Measurements from ENCODE around the gene PODXL. TPM values are rescaled to one million over a fixed set of nuclear protein-coding genes. Genes with fewer than 3 reads are reported as not detected.

Gene PODXL
- 209 TPM for polyA plus RNA-seq (2013, experiment 1 of 2)
- polyA plus RNA-seq (2013, experiment 2 of 2), result 222 TPM

DNA sequence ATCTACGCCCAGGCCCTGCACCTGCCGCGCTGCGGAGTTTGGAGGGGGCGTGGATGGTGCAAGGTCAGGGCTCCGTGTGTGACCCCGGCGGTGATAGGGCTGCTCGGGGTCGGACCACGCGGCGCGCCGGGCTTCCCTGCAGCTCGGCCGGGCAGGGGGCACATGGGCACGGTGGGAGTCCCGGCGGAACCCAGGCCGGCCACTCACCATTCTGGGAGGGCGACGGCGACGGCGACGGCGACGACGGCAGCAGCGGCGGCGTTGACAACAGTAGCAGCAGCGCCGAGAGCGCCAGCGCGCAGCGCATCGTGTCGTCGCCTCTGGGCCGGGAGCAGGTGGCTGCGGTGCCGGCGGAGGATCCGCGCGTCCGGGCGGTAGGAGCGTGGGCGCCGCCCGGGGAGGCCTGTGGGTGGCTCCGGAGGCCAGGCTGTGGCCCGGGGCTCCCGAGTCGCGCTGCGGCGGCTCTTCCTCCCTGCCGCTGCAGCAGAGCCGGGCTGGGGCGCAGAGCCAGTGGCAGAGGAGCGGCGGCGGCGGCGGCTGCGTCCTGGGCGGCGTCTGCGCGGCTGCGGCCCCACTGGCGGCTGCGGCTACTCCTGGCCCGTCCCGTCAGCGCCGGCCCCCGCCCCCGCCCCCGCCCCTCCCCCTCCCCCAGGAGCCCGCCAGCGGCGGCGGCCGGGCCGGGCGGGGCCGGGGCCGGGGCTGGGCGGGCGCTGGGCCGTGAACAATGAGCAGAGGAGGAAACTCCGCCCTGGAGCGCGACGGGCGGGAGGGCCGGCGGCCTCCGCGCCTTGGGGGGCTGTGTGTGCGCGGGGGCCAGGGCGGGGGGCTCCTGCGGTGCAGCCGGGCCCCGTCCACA lies at the start of gene PODXL:
PODXL (minus strand) TSS at position 576 of the 856 bp plus-strand sequence; CDS start at position 307, 269 bp downstream.
- peak within 1 kb of the TSS; percentile 75 for H3K4me3 ChIP-seq (ENCODE audit: extremely low read depth, insufficient read depth, low read length, poor library complexity, severe bottlenecking)
- peaks cover 39% of the 10 kb centered on the region for H3K4me1 ChIP-seq (ENCODE audit: control insufficient read depth, insufficient read depth, low read length, poor library complexity, severe bottlenecking)
- peak within 1 kb of the TSS; percentile 68 for H3K27ac ChIP-seq (ENCODE audit: low read depth, low read length, severe bottlenecking)
- H3K9me3 ChIP-seq (ENCODE audit: control insufficient read depth, low read length), result no peaks in the 10 kb centered on the region
- H3K36me3 ChIP-seq (ENCODE audit: control insufficient read depth, insufficient read depth, low read length), result peaks cover 24% of the 10 kb centered on the region
- 0 to 1% methylated on average over 71 to 83 of the region's 112 CpGs for WGBS, 2 experiments (ENCODE audit: insufficient coverage in 2 of 2)

DNA sequence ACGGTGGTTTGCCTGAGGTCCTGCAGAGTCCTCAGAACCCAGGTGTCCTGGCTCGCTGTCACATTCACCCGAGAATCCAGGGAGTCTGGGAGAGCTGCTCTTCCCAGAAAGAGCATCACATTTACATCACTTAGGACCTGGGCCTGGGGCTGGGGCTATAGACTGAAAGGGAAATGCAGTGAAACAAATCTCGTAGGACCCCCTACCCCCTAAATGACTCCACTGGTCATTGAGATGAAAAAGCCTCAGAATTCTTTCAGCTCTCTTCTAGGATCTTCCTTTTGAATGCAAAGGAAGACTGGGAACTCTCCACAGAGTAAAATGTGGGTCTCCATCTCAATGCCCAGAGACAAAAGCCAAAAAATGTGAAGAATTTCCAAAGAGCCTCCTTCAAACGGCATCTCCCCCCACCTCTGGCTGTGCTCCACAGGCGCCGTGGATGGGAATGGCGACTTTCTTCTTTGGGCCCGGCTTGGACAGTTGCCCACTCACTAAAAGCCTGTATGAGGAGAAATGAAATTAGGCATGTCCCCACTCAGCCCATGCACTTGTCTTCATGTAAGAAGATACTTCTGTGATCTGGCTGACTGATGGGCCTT lies 49.0 kb upstream of the PODXL start:
- Histone ChIP-seq H3K36me3 (ENCODE audit: control insufficient read depth, insufficient read depth, low read length) (no peaks in the 10 kb centered on the region), H3K4me1 (ENCODE audit: control insufficient read depth, insufficient read depth, low read length, poor library complexity, severe bottlenecking) (peaks cover 79% of the 10 kb centered on the region), H3K4me3 (ENCODE audit: extremely low read depth, insufficient read depth, low read length, poor library complexity, severe bottlenecking) (no peak overlapping the region), H3K9me3 (ENCODE audit: control insufficient read depth, low read length) (no peaks in the 10 kb centered on the region), H3K27ac (ENCODE audit: low read depth, low read length, severe bottlenecking) (peak overlapping the region; percentile 89)
- WGBS, 2 experiments (ENCODE audit: insufficient coverage in 2 of 2), result 0 to 17% methylated on average over 2 to 6 of the region's 9 CpGs

DNA sequence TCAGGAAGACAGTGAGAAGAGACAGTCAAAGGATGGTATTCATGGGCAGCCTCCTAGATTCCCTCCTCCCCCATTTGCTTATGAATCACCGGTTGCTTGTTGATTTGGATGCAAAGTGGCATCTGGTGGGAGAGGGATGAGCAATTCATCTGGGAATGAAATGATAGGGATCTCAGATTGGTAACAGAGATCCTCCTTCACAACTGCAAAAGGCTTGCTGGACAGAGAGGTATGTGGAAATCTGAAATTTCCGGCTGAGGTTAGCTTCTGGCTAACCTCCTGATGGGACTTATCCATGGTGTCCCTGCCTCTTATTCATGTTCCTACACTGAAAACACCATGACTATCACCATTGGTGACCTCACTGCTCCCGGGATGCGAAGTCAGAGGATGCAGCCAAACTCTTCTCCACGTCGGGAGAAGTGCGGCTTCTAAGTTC lies 48.4 kb upstream of the PODXL start:
- WGBS, 2 experiments (ENCODE audit: insufficient coverage in 2 of 2), result 20 to 22% methylated on average over 6 of the region's 7 CpGs
- Histone ChIP-seq H3K36me3 (ENCODE audit: control insufficient read depth, insufficient read depth, low read length) (no peaks in the 10 kb centered on the region), H3K27ac (ENCODE audit: low read depth, low read length, severe bottlenecking) (peak overlapping the region; percentile 89), H3K4me3 (ENCODE audit: extremely low read depth, insufficient read depth, low read length, poor library complexity, severe bottlenecking) (no peak overlapping the region), H3K4me1 (ENCODE audit: control insufficient read depth, insufficient read depth, low read length, poor library complexity, severe bottlenecking) (peaks cover 79% of the 10 kb centered on the region), H3K9me3 (ENCODE audit: control insufficient read depth, low read length) (no peaks in the 10 kb centered on the region)

DNA sequence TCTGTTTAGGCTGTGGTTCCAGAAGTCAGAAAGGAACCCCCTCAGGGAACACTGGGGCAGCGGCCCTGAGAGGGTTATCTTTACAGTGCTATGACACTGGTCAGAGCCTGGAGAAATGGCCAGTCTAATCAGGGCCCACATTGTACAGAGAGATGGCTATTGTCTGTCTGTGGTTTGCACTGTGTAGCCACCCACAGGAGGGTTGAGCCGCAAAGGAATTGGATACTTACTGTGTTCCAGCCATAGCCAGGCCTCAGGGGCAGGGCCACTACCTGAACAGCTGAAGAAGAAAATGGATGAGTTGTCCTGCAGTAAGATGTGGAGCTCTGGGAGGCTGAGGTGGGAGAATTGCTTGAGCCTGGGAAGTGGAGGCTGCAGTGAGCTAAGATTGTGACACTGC lies 47.5 kb upstream of the PODXL start:
- Histone ChIP-seq H3K4me1 (ENCODE audit: control insufficient read depth, insufficient read depth, low read length, poor library complexity, severe bottlenecking) (peaks cover 75% of the 10 kb centered on the region), H3K27ac (ENCODE audit: low read depth, low read length, severe bottlenecking) (peak overlapping the region; percentile 89), H3K9me3 (ENCODE audit: control insufficient read depth, low read length) (no peaks in the 10 kb centered on the region), H3K36me3 (ENCODE audit: control insufficient read depth, insufficient read depth, low read length) (no peaks in the 10 kb centered on the region), H3K4me3 (ENCODE audit: extremely low read depth, insufficient read depth, low read length, poor library complexity, severe bottlenecking) (no peak overlapping the region)
- 79 to 100% methylated on average over 1 to 2 of the region's 2 CpGs for WGBS, 2 experiments (ENCODE audit: insufficient coverage in 2 of 2)

DNA sequence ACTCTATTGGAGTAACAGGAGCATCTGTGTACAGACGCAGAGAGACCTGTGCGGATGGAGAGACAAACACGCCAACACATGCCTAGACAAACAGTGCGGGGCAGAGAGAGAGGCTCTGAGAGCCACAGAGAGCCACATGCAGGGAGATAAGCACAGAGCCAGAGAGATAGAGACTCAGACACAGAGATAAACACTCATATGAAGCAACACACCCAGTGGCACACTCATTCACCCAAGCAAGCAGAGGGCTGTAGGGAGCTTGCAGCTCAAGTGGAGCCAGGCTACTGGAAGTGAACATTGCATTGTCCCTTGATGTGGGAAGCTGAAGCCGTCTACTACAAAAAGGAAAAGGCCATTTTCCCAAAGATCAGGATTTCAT lies 46.6 kb upstream of the PODXL start:
- 90 to 94% methylated on average over 4 of the region's 5 CpGs for WGBS, 2 experiments (ENCODE audit: insufficient coverage in 2 of 2)
- Histone ChIP-seq H3K9me3 (ENCODE audit: control insufficient read depth, low read length) (no peaks in the 10 kb centered on the region), H3K4me3 (ENCODE audit: extremely low read depth, insufficient read depth, low read length, poor library complexity, severe bottlenecking) (no peak overlapping the region), H3K27ac (ENCODE audit: low read depth, low read length, severe bottlenecking) (no peak overlapping the region), H3K4me1 (ENCODE audit: control insufficient read depth, insufficient read depth, low read length, poor library complexity, severe bottlenecking) (peaks cover 66% of the 10 kb centered on the region), H3K36me3 (ENCODE audit: control insufficient read depth, insufficient read depth, low read length) (no peaks in the 10 kb centered on the region)

DNA sequence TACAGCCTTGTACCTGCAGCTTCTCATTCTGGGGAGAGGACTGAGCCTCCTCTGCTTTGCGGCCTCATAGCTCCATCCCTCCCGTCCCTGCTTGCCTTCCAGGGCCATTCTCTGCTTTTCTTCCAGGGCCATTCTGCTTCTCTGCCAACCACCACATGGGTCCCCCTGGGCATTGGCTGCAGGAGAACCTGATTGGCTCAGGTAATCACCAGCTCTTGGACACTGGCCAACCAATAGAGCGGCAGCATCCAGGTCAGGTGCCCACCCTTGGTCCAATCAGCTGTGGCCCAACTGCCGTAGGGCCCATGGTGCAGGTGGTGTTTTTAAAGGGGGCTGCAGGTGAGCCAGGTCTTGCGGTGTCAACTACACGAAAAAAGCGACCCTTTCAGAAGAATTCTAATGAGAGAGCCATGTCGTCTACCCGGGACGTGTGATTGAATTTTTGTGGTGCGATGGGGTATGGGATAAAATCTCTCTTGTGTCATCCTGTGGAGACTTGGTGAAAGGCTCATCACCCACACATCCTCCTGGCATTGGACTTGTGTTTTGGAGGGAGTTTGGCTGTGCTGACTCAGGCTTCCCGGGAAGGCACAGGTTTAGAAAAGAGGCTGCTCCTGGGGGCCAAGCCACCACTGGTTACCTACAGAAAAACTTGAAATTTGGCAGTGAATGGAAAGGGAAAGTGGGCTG lies 46.0 kb upstream of the PODXL start:
- H3K9me3 ChIP-seq (ENCODE audit: control insufficient read depth, low read length), result no peaks in the 10 kb centered on the region
- no peaks in the 10 kb centered on the region for H3K36me3 ChIP-seq (ENCODE audit: control insufficient read depth, insufficient read depth, low read length)
- 94 to 96% methylated on average over 10 of the region's 12 CpGs for WGBS, 2 experiments (ENCODE audit: insufficient coverage in 2 of 2)
- peaks cover 61% of the 10 kb centered on the region for H3K4me1 ChIP-seq (ENCODE audit: control insufficient read depth, insufficient read depth, low read length, poor library complexity, severe bottlenecking)
- H3K27ac ChIP-seq (ENCODE audit: low read depth, low read length, severe bottlenecking), result no peak overlapping the region
- H3K4me3 ChIP-seq (ENCODE audit: extremely low read depth, insufficient read depth, low read length, poor library complexity, severe bottlenecking), result no peak overlapping the region

DNA sequence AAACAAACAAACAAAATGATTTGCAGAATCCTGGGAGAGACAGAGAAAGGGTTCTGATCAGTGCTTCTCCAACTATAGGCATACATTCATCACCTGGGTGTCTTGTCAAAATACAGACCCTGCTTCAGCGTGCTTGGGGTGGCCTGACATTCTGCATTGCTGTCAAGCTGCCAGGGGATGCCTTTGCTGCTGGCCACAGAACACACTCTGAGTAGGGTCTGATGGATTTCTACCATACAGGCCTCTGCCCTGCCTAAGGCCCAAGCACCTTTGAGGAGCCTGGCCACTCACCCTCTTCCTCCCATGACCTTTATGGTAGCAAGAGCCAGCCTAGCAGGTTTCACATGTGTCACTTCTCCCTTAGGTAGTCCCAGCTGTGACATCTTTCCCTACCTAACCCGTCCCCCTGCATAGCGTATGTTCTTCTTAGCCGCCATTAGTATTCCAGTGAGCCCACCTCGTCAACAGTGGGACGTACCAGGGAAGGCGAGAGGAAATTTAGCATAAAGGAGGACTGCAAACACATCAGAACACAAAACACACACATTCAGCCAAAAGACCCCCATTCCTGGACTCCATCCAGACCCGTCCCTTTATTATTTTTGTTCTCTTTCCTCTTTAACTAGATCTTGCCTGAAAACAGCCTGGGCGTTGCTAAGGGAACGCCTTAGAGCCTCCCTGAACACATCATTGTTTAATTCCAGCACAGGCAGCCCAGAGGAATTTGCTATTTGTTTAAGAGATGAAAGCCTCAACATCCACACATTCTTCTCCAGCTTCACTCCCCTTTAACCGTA lies 43.9 kb upstream of the PODXL start:
- Histone ChIP-seq H3K27ac (ENCODE audit: low read depth, low read length, severe bottlenecking) (no peak overlapping the region), H3K36me3 (ENCODE audit: control insufficient read depth, insufficient read depth, low read length) (no peaks in the 10 kb centered on the region), H3K4me1 (ENCODE audit: control insufficient read depth, insufficient read depth, low read length, poor library complexity, severe bottlenecking) (peaks cover 46% of the 10 kb centered on the region), H3K9me3 (ENCODE audit: control insufficient read depth, low read length) (no peaks in the 10 kb centered on the region), H3K4me3 (ENCODE audit: extremely low read depth, insufficient read depth, low read length, poor library complexity, severe bottlenecking) (no peak overlapping the region)
- WGBS, 2 experiments (ENCODE audit: insufficient coverage in 2 of 2), result 90 to 94% methylated on average over 8 of the region's 11 CpGs

DNA sequence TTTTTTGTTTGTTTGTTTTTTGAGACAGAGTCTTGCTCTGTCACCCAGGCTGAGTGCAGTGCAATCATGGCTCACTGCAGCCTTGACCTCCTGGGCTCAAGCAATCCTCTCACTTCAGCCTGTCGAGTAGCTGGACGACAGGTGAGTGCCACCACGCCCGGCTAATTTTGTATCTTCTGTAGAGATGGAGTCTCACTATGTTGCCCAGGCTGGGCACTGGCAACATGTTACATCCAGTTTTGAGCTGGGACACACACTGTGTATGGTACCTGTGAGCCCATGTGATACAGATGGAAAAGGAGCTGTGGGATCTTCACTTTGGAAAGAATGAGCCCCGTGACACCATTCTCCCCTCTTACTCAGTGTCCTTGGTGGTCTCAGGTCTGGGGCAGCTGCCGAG lies 40.4 kb upstream of the PODXL start:
- Histone ChIP-seq H3K4me3 (ENCODE audit: extremely low read depth, insufficient read depth, low read length, poor library complexity, severe bottlenecking) (no peak overlapping the region), H3K4me1 (ENCODE audit: control insufficient read depth, insufficient read depth, low read length, poor library complexity, severe bottlenecking) (peaks cover 19% of the 10 kb centered on the region), H3K27ac (ENCODE audit: low read depth, low read length, severe bottlenecking) (no peak overlapping the region), H3K36me3 (ENCODE audit: control insufficient read depth, insufficient read depth, low read length) (no peaks in the 10 kb centered on the region), H3K9me3 (ENCODE audit: control insufficient read depth, low read length) (no peaks in the 10 kb centered on the region)
- WGBS, 2 experiments (ENCODE audit: insufficient coverage in 2 of 2), result 89 to 100% methylated on average over 3 to 5 of the region's 6 CpGs

DNA sequence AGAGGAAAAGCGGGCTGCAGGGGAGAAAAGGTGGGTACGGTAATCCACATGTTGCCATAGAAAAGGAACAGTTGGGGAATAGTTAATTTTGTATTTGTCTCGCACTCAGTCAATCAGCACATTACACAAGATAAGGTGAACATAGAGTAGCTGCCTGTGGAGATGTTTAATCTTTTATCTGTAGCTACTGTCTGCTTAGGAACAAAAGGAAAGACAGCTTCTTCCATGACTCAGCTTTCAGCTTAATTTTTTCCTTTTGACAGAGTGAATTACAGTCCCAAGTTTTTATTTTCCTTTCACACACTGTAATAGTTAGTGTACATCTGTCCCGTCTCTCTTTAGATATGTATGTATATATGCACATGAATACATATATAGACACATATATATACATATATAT lies 39.3 kb upstream of the PODXL start:
- whole genome bisulfite sequencing, 2 experiments (ENCODE audit: insufficient coverage in 2 of 2), result 100% methylated on average over 1 of the region's 4 CpGs

DNA sequence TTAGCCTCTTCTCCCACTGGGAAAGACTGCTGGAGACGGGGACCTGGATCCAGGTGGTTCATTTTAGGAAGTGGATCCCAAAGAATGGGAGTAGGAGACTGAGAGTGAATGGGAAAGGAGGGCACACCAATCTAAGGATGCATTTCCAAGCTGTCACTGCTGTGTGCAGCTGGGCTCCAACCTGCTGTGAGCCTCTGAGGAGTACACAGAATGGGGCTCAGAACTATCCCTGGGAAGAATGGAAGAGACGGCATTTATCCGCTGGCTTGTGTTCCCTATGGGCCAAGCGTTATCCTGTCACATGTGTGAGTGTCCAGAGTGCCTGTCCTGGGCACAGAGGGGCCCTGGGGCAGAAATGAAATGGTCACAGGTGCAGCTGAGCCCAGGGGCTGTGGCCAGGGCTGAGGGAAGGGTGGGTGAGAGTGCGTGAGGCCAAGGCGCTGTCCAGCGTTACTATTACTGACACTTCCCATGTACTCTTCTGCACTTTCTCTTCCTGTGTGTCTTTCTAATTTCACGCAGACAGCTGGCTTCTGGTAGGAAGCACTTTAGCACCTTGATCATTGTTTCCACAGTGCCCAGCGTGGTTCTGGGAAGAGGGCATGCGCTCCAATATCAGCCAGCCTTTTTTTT lies 35.4 kb upstream of the PODXL start:
- H3K36me3 ChIP-seq (ENCODE audit: control insufficient read depth, insufficient read depth, low read length), result no peaks in the 10 kb centered on the region
- H3K4me3 ChIP-seq (ENCODE audit: extremely low read depth, insufficient read depth, low read length, poor library complexity, severe bottlenecking), result no peak overlapping the region
- no peaks in the 10 kb centered on the region for H3K9me3 ChIP-seq (ENCODE audit: control insufficient read depth, low read length)
- no peak overlapping the region for H3K27ac ChIP-seq (ENCODE audit: low read depth, low read length, severe bottlenecking)
- WGBS, 2 experiments (ENCODE audit: insufficient coverage in 2 of 2), result 87 to 93% methylated on average over 10 of the region's 10 CpGs
- peaks cover 9% of the 10 kb centered on the region for H3K4me1 ChIP-seq (ENCODE audit: control insufficient read depth, insufficient read depth, low read length, poor library complexity, severe bottlenecking)

More for the DNA sequence above, 39.3 kb upstream of the PODXL start:
- H3K9me3 ChIP-seq (ENCODE audit: control insufficient read depth, low read length), result no peaks in the 10 kb centered on the region
- H3K4me3 ChIP-seq (ENCODE audit: extremely low read depth, insufficient read depth, low read length, poor library complexity, severe bottlenecking), result no peak overlapping the region
- no peak overlapping the region for H3K27ac ChIP-seq (ENCODE audit: low read depth, low read length, severe bottlenecking)
- H3K4me1 ChIP-seq (ENCODE audit: control insufficient read depth, insufficient read depth, low read length, poor library complexity, severe bottlenecking), result peaks cover 16% of the 10 kb centered on the region
- no peaks in the 10 kb centered on the region for H3K36me3 ChIP-seq (ENCODE audit: control insufficient read depth, insufficient read depth, low read length)
